Activated B cell treated with CpG ODN at 0.5 μM for 24 hours (primary cell): ENCODE measurements around the gene FAM187B. TPM values are rescaled to one million over a fixed set of nuclear protein-coding genes. Genes with fewer than 3 reads are reported as not detected.
"Not testable (repeated sequence)": the region's sequence is repeated elsewhere in the genome, so short reads cannot be mapped to it uniquely, and the experiment has no call there.

ENCODE experiments used
- ATAC-seq: fragments of 200-7000 bp; cut with Tn5 transposase; one replicate; pipeline ENCODE4 v1.10.0; 2021; ENCODE audit warnings: low read depth, mild to moderate bottlenecking, moderate library complexity
- CTCF ChIA-PET: fragments of 350-600 bp; sonication (Branson Sonifier 250); formaldehyde crosslinking; loops from one replicate; lab custom pipeline; 2021; ENCODE audit warnings: antibody characterized with exemption; lab: Charles Lee
- POLR2A ChIA-PET: fragments of 350-600 bp; sonication (Branson Sonifier 250); formaldehyde crosslinking; loops from one replicate; lab custom pipeline; 2021; ENCODE audit warnings: antibody characterized with exemption; lab: Charles Lee
- DNase-seq: peaks from one replicate; pipeline ENCODE4 v3.0.0; 2022
- H3K27ac Mint-ChIP-seq: one replicate; pipeline ENCODE4 v1.8.0; 2020; ENCODE audit warnings: mixed read lengths
- H3K27me3 Mint-ChIP-seq: one replicate; pipeline ENCODE4 v1.8.0; 2021; ENCODE audit warnings: mixed read lengths
- H3K36me3 Mint-ChIP-seq: one replicate; pipeline ENCODE4 v1.8.0; 2021; ENCODE audit warnings: low read depth, mixed read lengths
- H3K4me1 Mint-ChIP-seq: one replicate; pipeline ENCODE4 v1.8.0; 2021; ENCODE audit warnings: mixed read lengths
- H3K4me3 Mint-ChIP-seq: one replicate; pipeline ENCODE4 v1.8.0; 2020; ENCODE audit warnings: mild to moderate bottlenecking, mixed read lengths
- H3K9me3 Mint-ChIP-seq: one replicate; pipeline ENCODE4 v1.8.0; 2020; ENCODE audit warnings: mixed read lengths
- intact Hi-C: fragments of 100-400 bp; cut with micrococcal nuclease; formaldehyde crosslinking; loops from one replicate; pipeline ENCODE4 v1.15.1; 2024
- total RNA-seq: library from RNA; stranded (reverse); gene quantifications from 2 replicates; pipeline ENCODE4 v1.2.3, GENCODE V29; 2022
- TF ChIP-seq, protein P1 (sequence below): fragments of 200-600 bp; IDR thresholded peaks from one replicate; pipeline ENCODE4 v1.8.0; 2022; ENCODE audit warnings: antibody characterized with exemption, mild to moderate bottlenecking

The FAM187B gene
- total RNA-seq, 1 donor from 2014 or later: not detected

DNA sequence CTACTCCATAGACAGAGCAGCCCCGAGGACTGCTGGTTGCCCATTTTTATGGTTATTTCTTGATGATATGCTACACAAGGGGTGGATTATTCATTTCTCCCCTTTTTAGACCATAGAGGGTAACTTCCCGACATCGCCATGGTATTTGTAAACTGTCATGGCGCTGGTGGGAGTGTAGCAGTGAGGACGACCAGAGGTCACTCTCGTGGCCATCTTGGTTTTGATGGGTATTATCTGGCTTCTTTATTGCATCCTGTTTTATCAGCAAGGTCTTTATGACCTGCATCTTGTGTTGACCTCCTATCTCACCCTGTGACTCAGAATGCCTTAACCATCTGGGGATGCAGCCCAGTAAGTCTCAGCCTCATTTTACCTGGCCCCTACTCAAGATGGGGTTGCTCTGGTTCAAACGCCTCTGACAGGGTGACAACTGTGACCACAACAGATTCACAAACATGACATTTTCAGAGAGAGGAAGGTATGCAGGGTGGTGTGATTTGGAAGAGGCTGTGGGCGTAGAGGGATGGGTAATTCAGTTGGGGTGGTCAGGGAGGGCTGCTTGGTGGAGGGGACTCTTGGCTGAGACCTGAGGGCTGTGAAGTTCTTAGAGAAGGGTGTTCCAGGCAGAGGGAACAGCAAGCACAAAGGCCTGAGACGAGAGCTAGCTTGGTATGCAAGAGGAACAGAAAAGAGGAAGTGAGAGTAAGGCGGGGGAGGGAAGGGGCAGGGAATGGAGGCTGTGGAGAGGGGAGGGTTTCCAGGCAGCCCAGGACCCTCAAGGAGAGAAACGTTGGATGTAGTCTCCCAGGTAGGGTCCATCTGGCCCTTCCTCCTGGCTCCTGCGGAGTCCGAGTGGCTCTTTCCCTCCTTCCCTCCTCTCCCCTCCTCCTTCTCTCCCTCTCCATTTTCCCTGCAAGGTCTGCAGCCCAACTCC, 23.5 kb downstream of the FAM187B start:
- TF ChIP-seq, protein P1, sequence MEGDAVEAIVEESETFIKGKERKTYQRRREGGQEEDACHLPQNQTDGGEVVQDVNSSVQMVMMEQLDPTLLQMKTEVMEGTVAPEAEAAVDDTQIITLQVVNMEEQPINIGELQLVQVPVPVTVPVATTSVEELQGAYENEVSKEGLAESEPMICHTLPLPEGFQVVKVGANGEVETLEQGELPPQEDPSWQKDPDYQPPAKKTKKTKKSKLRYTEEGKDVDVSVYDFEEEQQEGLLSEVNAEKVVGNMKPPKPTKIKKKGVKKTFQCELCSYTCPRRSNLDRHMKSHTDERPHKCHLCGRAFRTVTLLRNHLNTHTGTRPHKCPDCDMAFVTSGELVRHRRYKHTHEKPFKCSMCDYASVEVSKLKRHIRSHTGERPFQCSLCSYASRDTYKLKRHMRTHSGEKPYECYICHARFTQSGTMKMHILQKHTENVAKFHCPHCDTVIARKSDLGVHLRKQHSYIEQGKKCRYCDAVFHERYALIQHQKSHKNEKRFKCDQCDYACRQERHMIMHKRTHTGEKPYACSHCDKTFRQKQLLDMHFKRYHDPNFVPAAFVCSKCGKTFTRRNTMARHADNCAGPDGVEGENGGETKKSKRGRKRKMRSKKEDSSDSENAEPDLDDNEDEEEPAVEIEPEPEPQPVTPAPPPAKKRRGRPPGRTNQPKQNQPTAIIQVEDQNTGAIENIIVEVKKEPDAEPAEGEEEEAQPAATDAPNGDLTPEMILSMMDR: no peak
- H3K4me1 Mint-ChIP-seq: peaks cover 78% of the 10 kb centered on the region
- ATAC-seq: peak; percentile 75

DNA sequence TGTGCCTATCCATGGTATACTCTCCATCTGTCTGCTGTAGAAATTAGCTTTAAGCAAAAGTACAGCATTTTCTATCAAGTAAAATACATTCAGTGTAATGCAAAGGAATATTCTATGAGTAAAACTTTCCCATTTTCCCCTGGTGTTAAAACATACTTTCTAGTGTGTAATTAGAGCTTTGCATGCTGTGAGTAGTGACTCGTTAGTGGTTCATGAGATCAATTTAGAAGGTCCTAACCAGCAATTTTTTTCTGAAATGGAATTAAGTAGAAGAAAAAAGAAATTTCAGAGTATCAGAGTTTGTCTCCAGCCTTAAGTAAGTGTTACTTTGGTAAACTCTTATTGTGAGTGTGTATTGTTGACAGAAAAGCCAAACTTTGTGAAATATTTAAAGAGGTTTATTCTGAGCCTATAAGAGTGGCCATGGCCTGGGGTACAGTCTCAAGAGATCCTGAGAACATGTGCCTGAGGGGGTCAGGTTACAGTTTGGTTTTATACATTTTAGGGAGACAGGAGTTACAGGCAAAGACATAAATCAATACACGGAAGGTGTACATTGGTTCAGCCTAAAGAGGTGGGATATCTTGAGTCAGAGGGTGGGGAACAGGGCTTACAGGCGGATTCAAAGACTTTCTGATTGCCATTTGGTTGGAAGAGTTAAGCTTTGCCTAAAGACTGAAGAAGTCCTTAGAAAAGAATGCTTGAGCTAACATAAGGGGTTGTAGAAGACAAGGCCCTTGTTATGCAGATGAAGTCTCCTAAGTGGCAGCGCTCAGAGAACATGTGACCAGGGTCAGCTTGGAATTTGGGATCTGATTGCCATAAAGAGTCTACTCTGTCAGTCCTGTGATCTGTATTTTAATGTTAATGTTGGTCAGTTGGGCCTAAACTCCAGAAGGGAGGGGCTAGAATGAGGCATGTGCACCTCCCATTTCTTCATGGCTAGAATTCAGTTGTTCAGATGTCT, 25.5 kb downstream of the FAM187B start:
- H3K4me3 Mint-ChIP-seq: peak overlapping the region; percentile 46
- peaks cover 63% of the 10 kb centered on the region for H3K4me1 Mint-ChIP-seq
- ChIA-PET POLR2A (interaction anchor here (0.6 to 1.4 kb wide), 6 partner anchors 8 to 154 kb away, joined by 3 to 4 read pairs (median 4); partner anchors contain the start of gene FFAR1), CTCF (interaction anchor here (1.0 kb wide), 1 partner anchor 13 kb away, joined by 3 read pairs; no protein-coding TSS in a partner anchor)
- intact Hi-C loops: no loop called here
- no peaks in the 10 kb centered on the region for H3K36me3 Mint-ChIP-seq
- no peak for DNase-seq
- H3K27me3 Mint-ChIP-seq: peaks cover 1% of the 10 kb centered on the region
- TF ChIP-seq, protein P1: no peak
- peak overlapping the region; percentile 75 for H3K27ac Mint-ChIP-seq
- H3K9me3 Mint-ChIP-seq: peaks cover 1% of the 10 kb centered on the region
- ATAC-seq: no peak

More for the DNA sequence above, 23.5 kb downstream of the FAM187B start:
- H3K36me3 Mint-ChIP-seq: no peaks in the 10 kb centered on the region
- intact Hi-C loops: loop anchor here (1.0 to 5.0 kb wide), 3 partner anchors 33 to 50 kb away; partner anchors contain the start of gene FXYD5
- H3K27ac Mint-ChIP-seq: peak overlapping the region; percentile 98
- CTCF ChIA-PET: interaction anchor here (0.9 to 1.8 kb wide), 3 partner anchors 9 to 68 kb away, joined by 3 to 6 read pairs (median 5); no protein-coding TSS in a partner anchor
- H3K9me3 Mint-ChIP-seq: peaks cover 3% of the 10 kb centered on the region
- peak; percentile 52 for DNase-seq
- H3K4me3 Mint-ChIP-seq: peak overlapping the region; percentile 68
- POLR2A ChIA-PET: interaction anchor here (0.6 to 3.3 kb wide), 21 partner anchors 10 to 1400 kb away, joined by 3 to 36 read pairs (median 4); partner anchors contain the start of genes FFAR1, FXYD5, USF2 and ZNF382
- H3K27me3 Mint-ChIP-seq: no peaks in the 10 kb centered on the region

DNA sequence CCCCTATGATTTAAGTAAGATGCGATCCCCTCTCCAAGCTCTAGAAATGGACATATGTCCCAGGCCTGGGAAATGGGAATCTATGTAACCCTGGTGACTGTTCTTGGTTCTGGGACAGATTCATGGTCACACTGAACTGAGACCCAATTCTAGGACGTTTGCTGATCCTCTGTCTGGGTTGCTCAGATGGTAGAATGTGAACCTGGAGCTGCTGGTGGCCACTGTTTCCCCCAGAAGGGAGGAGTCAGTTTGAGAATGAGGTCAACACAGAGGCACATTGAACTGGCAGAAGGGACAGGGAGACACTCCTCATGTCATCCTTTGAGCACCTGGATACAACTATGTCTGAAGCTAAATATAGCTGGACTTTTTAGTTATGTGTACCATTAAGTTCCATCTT, 29.1 kb downstream of the FAM187B start:
- ChIA-PET POLR2A (interaction anchor here (0.6 to 0.9 kb wide), 3 partner anchors 11 to 41 kb away, joined by 3 read pairs; no protein-coding TSS in a partner anchor), CTCF (interaction anchor here (0.7 to 1.3 kb wide), 2 partner anchors 14 to 46 kb away, joined by 3 to 6 read pairs; no protein-coding TSS in a partner anchor)
- no peaks in the 10 kb centered on the region for H3K9me3 Mint-ChIP-seq
- H3K4me3 Mint-ChIP-seq: no peak overlapping the region
- no peak overlapping the region for H3K27ac Mint-ChIP-seq
- intact Hi-C loops: no loop called here
- H3K4me1 Mint-ChIP-seq: peaks cover 29% of the 10 kb centered on the region
- H3K27me3 Mint-ChIP-seq: peaks cover 1% of the 10 kb centered on the region
- DNase-seq (no peak), ATAC-seq (no peak)
- H3K36me3 Mint-ChIP-seq: no peaks in the 10 kb centered on the region
- TF ChIP-seq, protein P1: no peak

DNA sequence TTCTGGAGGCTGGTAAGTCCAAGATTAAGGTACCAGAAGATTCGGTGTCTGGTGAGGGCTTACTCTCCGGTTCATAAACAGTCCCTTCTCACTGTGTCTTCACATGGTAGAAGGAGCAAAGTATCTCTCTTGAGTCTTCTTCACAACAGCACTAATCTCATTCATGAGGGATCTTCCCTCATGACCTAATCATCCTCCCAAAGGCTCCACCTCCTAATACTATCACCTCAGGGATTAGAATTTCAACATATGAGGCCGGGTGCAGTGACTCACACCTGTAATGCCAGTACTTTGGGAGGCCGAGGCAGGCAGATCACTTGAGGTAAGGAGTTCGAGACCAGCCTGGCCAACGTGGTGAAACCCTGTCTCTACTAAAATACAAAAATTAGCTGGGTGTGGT, 31.7 kb downstream of the FAM187B start:
- DNase-seq, H3K27me3 Mint-ChIP-seq, ATAC-seq, H3K36me3 Mint-ChIP-seq, H3K4me3 Mint-ChIP-seq, H3K27ac Mint-ChIP-seq, POLR2A ChIA-PET, CTCF ChIA-PET, H3K9me3 Mint-ChIP-seq, intact Hi-C loops: not testable (repeated sequence)
- peaks cover 10% of the 10 kb centered on the region for H3K4me1 Mint-ChIP-seq

DNA sequence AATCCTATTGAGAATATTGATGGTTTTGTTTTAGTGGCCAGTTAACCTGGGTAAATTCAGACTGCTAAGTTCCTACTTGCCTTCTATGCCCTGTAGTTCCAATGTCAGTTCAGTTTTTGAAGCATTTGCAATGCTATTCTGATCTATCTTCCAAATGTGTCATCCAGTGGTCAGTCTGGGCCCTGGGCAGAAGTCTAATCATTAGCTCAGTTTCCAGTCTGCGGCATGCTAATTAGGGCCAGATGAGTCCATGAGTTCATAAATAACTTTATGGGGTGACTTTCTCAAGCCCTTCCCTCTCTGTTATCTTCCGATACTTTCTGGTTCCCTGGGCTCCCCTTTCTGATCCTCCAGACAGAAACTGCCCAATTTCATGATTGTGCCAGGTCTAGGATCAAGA, 32.7 kb downstream of the FAM187B start:
- H3K4me3 Mint-ChIP-seq: no peak overlapping the region
- ChIA-PET CTCF (no interaction called here), POLR2A (interaction anchor here (0.8 kb wide), 1 partner anchor 15 kb away, joined by 3 read pairs; no protein-coding TSS in a partner anchor)
- TF ChIP-seq, protein P1: no peak
- no peaks in the 10 kb centered on the region for H3K9me3 Mint-ChIP-seq
- no peak for DNase-seq
- peaks cover 1% of the 10 kb centered on the region for H3K27me3 Mint-ChIP-seq
- ATAC-seq: no peak
- intact Hi-C loops: no loop called here
- H3K27ac Mint-ChIP-seq: no peak overlapping the region
- peaks cover 8% of the 10 kb centered on the region for H3K4me1 Mint-ChIP-seq
- no peaks in the 10 kb centered on the region for H3K36me3 Mint-ChIP-seq
